Measurements from ENCODE around the gene TDP2.
"Not testable (repeated sequence)": the region's sequence is repeated elsewhere in the genome, so short reads cannot be mapped to it uniquely, and the experiment has no call there.

The TDP2 gene

DNA sequence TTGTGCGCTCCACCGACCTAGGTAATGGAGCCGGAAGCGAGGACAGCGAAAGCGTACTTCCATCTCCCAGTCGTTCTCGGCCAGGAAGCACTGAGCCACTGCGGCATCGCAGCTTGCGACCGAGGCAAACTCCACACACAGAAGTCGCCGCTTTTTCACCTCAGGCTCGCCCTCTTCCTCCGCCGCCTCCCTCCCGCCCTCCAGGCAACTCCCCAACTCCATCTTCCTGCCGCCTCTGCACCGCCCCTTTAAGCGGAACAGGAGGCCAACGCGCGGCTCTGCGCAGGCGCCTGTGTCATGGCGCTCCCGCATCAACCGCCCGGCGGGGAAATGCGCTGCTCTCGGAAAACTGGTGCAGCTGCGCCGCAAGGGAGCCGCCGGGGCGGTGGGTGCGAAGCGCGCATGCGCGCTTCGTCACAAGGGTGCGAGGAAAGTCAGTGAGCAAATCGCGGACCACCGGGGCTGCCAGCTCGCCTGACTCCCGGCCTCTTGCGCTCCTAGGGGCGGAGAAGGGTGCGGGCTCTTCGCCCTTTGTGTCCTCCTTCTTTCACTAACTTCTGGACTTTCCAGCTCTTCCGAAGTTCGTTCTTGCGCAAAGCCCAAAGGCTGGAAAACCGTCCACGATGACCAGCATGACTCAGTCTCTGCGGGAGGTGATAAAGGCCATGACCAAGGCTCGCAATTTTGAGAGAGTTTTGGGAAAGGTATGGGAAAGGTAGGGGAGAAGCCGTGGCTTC is at the start of gene TDP2, which contains the start of gene ACOT13:
Gene TDP2 (minus strand): TSS at position 259 of the 737 bp plus-strand sequence. CDS start 37 bp downstream, at position 222.
Gene ACOT13 (plus strand): TSS at position 437 of the 737 bp plus-strand sequence. CDS start 187 bp downstream, at position 624.
- peak; percentile 31 for DNase-seq

DNA sequence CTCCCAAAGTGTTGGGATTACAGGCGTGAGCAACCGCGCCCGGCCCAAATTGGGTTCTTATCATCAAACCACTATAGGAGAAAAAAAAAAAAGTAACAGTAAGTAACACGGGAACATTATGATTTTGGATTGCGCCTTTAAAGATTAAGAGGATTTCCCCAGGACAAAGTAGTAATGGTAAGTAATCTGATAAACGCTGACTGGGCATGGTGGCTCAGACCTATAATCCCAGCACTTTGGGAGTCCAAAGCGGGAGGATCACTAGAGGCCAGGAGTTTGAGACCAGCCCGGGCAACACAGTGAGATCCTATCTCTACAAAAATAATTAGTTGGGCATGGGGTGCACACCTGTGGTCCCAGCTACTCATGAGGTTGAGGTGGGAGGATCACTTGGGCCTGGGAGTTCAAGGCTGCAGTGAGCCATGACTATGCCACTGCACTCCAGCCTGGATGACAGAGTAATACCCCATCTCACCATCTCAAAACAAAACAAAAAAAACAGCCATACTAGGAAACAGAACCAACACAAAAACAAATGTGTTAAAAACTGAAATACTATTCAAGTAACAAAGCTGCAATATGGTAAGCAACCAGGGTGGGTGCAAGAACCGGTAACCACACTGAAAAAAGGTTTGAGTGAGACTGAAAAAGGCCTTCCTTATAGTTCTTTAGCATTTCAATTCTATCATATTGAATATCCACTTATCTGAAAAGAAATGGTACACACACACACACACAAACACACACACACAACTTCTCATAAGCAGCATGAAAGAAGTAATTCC is 44.0 kb upstream of the TDP2 start:
- no peak for DNase-seq

- no peak for DNase-seq
Measured at GRCh38 chr6:24709014-24709711, 42.5 kb upstream of the TDP2 start.

DNA sequence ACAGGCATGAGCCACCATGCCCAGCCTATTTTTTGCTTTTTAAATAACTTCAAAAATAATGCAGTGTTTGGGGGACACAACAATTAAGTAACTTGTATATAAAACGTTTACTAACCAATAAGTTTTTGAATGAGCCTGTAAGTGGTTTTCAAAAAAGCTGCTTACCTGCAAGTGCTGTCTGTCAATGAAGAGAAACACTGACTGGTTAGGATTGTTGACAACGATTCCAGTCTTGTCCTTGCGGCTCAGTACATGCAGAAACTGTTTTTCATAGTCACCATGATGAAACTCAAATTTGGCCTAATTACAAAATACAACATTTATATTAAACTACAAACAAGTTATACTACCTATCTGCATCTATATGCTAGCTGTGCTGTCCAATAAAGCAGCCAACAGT is 41.9 kb upstream of the TDP2 start:
- no peak for DNase-seq

DNA sequence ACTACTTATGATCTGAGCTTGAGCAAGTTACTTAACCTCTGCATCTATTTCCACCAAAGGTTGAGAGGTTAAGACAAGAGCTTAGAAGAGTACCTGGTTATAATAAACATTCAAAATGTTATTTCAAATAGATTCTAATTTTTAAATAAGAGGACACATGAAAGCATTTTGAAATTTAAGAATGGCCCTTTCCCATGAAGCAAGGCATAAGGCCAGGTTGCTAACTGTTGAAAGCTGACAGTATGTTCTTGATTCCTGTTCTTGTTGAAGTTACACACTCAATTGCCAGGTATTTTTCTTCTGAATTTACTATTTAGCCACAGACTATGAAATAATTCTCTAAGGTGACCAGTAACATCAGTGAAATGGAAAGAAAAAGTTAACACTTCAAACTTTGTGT is 37.8 kb upstream of the TDP2 start:
- DNase-seq: no peak

DNA sequence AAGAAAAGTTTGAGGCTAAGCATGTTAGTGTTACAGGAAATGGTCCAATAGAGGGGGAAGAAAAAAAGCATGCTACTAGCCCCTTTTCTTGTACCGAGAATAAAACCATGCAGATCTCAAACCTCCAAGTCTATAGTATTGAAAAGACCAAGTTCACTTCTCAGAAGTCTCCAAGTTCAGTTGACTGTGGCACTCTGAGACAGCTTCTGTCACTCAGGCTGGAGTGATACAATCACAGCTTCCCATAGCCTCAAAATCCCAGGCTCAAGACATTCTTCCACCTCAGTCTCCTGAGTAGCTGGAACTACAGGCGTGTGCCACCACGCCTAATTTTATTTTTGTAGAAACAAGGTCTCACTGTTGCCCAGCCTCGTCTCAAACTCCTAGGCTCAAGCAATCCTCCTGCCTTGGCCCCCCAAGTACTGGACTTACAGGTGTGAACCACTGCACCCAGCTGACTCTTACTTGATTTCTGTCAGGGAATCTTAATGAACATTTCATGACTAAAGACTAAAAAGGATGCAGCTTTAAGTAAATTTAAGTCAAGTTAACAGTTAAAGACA is 36.1 kb upstream of the TDP2 start:
- no peak for DNase-seq

- no peak for DNase-seq
Measured at GRCh38 chr6:24699521-24700359, 33.0 kb upstream of the TDP2 start.

DNA sequence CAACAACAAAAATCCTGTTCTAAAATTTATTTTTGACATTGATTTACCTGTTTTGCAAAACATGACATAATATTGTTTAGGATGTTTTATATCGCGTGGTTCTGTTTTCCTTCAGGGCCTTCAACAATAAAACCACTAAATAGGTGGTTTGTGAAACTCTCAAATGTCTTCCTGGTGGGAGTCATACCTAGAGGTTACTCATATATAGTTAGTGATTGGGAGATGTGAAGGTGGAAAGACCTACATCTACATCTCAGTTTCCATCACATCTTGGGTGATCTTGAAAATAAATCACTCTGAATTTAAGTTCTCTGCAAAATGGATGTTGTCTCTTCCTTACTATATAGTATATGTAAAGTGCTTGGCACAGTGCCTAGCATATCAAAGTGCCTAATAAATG is 29.4 kb upstream of the TDP2 start:
- no peak for DNase-seq

GRCh38 chr6:24695635-24696034 is 28.9 kb upstream of the TDP2 start:
- not testable (repeated sequence) for DNase-seq

DNA sequence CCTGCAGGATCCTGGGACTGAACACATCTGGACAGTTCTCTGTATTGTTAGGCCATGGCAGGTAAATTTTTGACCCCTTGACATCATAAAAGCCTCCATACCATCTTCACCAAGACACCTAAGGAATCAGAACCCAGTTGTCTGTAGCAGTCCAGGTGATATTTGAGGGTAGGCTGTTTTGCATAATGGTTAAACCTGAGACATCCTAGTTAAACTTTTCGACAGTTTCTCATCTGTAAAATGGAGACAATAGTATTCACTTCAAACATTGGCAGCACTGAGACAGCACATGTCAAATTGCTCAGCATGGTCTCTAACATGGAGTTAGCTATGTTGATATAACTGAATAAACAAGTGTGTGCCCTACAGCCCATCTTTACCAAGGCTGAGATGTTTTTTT is 27.5 kb upstream of the TDP2 start:
- DNase-seq: no peak

- no peak for DNase-seq
Measured at GRCh38 chr6:24692848-24693592, 26.3 kb upstream of the TDP2 start.

GRCh38 chr6:24692415-24692814 is 25.7 kb upstream of the TDP2 start:
- DNase-seq: no peak

DNA sequence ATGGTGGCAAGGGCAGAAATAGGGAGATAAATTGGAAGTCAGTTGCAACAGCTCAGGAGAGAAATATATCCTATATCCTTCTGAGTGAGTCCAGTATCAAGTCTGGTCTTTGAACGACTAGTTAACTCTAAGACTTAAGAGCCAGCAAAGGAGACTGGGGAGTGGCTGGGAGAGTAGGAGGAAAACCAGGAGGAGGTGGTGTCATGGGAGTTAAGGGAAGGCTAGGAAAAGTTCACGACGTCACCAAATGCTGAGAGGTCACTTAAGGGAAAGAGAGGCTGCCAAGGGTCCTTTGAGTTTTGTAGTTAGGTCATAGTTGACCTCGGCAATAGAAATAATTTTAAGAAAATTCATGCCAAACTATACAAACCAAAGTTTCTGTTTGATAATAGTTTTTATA is 25.3 kb upstream of the TDP2 start:
- DNase-seq: no peak

- DNase-seq: no peak
Measured at GRCh38 chr6:24691550-24691949, 24.9 kb upstream of the TDP2 start.

DNA sequence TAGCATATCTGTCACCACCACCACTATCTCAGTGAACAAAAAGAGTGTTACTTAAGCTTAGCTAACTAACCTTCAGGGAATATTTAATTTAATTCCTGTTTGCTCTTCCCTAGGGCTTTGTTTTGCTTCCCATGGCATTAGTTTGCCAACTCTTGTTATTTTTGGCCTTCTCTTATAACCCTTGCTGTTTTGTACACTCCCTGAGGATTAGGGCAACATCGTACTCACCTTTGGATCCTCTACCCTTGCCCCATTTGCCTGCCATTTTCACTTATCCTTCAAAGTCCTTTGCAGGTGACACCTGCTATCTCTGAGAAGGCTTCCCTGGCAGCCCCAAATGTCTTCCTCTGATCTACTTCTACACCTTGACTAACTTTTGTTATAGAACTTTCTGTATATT is 23.9 kb upstream of the TDP2 start:
- no peak for DNase-seq

GRCh38 chr6:24689964-24690363 is 23.3 kb upstream of the TDP2 start:
- no peak for DNase-seq

DNA sequence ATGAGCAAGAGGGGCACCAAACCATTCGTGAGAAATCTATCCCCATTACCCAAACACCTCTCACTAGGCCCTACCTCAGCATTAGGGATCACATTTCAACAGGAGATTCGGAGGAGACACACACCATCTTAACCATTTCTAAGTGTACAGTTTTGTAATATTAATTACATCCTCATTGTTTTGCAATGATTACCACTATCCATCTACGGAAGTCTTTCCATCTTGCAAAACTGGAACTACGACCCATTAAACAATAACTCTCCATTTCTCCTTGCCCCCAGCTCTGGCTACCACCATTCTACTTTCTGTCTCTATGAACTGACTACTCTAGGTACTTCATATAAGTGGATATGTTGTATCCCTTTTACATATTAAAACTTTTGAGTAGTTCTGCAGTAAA is 20.2 kb upstream of the TDP2 start:
- no peak for DNase-seq

DNA sequence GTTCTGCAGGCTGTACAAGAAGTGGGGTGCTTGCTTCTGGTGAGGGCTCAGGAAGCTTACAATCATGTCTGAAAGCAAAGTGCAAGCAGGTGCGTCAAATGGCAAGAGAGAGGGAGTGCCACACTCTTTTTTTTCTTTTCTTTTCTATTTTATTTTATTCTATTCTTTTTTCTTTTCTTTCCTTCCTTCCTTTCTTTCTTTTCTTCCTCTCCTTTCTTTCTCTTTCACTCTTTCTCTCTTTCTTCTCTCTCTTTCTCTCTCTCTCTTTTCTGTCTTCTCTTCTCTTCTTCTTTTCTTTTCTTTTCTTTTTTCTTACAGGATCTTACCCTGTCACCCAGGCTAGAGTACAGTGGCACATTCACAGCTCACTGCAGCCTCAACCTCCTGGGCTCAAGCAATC is 19.7 kb upstream of the TDP2 start:
- DNase-seq: no peak

DNA sequence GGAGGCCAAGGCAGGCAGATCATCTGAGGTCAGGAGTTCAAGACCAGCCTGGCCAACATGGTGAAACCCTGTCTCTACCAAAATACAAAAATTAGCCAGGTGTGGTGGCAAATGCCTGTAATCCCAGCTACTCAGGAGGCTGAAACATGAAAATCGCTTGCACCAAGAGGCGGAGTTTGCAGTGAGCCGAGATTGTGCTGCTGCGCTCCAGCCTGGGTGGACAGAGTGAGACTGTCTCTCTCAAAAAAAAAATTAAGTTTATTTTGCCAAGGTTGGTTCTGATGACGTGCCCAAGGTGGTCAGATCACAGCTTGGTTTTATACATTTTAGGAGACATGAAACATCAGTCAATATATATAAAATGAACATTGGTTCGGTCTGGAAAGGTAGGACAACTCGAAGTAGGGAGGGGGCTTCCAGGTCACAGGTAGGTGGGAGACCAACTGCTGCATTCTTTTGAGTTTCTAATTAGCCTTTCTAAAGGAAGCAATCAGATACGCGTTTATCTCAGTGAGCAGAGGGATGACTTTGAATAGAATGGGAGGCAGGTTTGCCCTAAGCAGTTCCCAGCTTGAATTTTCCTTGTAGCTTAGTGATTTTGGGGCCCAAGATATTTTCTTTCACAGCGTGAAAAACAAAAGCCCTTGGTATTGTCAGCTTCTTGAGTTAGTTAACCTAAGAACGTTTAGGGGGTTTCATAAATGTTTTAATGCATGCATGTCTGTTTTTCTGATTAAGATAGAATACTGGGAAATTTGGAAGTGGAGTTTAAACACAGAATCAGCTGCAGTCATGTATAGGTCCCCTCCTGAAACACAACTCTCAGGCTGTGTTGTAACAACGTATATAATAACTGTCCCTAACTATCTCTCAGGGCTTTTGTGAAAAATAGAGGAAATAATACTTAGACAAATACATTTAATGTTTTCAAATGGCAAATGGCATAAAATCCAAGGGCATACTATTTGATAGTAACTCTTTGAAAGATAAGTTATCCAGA is 16.9 kb upstream of the TDP2 start:
- DNase-seq: no peak

- no peak for DNase-seq
Measured at GRCh38 chr6:24680582-24680981, 13.9 kb upstream of the TDP2 start.

Data from SIG-M5 (cell line).